Measurements from ENCODE around the gene DCUN1D2.

DCUN1D2 gene

GRCh38 chr13:113407103-113407530 is 83.4 kb downstream of the DCUN1D2 start:
- no peak for DNase-seq

- no peak for DNase-seq
These were observed 84.0 kb downstream of the DCUN1D2 start for GRCh38 chr13:113406321-113407102.

All from hippocampal formation (tissue), 2 donors.